ENCODE measurements around the gene CTDSPL.
A peak's percentile ranks its signal among the peaks of the same experiment; 100 is the strongest.

Gene CTDSPL

DNA sequence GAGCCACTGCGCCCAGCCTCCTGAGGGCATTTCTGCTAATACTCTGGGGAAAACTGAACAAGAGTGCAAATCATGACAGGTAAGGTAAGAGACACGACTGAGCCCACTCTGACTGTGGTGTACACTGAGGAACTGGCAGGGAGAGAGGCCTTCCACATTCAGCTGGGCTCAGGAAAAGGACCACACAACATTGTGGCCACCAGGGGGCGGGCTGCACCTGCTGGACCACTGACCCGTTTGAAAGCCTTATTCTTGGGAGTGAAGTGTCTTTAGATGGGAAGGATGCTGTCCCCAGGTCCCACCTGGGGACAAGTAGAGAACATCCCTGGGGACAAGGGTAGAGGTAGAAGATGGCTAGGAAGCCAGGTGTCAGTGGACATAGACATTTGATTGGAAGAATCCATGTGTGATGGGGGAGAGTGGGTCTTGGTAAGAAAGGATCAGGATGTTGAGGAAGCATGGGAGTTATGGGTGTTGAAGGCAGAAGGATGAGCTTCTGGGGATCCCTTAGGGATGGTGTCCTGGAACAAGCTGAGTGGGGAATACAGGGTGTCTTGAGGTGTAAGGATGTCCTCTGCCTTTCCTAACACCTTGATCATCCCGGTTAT, 6.2 kb upstream of the CTDSPL start:
- peak; percentile 87 to 89 for DNase-seq

DNA sequence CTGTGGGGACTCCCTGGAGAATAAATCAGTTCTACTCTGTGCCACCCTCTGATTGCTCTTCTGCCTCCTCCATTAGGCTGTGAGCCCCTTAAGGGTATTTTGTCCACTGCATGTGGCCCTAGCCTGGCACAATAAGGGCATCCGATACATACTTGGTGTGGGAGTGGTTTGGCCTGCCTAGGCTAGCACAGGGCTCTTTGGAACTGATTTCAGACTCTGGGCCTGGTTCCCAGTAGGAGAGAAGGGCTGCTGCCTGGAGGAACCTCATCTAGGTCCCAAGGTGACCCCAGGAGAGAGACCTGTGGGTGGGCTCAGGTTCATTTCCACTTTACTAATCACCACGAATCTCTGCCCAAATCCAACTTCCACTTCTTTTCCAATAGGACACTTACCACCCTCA, 5.3 kb upstream of the CTDSPL start:
- DNase-seq: no peak

DNA sequence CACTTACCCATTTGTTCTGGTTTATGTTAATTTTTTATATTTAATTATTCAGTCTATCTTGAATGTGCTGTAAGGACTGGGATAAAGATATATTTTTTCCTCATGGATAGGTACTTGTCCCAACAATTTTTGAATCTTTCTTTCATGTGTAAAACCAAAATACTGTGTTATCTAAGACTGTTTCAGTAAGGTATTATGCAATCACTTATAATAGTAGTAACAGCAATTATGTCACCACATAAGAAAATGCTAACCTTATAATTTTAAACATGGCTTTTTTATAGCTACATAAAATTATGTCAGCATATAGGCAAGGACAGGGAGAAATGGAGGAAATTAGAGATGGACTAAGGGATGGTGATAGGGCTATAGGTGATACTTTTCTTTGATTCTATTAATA, 2.9 kb upstream of the CTDSPL start:
- no peak for DNase-seq

DNA sequence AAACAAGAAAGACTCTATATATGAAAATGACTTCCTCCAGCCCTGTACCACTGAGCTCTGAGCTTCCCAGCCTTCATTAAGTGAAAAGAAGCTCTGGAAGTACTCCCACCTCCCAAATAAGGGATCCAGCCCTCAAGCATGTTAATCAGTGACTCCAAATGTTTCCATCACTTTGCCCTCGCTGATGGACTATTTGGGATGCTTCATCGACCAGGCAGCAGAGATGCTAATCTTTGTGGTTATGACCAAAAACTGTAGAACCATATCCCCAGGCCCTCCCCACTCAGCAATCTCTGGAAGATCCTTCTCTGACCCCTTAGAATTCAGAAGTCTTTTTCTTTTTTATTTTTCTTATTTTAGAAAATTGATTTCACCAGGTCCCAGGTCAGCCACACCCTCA, 2.3 kb upstream of the CTDSPL start:
- DNase-seq: no peak

DNA sequence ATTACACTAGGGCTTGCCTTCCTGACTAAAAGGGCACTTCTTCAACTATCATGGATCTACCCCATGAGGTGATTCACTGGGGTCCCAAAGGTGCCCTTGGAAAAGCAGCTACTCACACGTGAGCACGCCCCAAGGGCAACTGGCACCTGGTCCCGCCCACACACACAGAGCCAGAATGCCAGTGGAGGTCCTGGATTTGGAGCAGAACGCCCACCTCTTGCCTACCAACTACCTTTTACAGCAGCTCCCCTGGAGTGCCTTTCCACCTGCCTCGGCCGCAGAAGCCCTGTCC, 1.8 kb upstream of the CTDSPL start:
- DNase-seq: no peak

DNA sequence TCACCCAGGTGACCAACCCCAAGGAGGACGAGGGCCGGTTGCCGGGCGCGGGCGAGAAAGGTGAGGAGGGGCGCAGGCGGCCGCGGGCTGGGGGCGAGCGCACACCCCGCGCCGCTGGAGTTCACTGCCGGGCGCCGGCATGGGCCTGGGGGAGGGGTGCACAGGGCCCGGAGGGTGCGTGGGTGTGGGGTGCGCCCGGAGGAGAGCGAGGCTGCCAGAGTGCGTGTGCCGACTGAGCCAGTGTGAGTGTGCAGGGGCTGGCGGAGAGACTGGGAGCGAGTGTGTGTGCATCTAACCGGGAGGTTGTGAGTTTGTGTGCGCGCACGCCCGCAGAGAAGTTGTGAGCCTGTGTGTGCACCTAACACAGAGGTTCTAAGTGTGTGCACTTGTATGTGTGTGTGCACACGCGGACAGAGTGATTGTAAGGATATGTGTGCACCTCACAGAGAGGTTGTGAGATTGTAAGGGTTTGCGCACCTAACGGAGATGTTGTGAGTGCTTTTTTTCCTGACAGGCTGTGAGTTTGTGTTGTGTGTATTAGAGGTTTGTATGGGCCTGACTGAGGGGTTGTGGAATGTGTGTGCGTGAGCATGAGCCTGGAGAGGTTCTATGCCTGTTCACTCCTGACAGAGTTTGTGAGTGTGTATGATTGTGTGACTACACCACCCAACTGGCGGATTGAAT, 681 bp downstream of the CTDSPL start:
- peak; percentile 62 to 71 for DNase-seq

DNA sequence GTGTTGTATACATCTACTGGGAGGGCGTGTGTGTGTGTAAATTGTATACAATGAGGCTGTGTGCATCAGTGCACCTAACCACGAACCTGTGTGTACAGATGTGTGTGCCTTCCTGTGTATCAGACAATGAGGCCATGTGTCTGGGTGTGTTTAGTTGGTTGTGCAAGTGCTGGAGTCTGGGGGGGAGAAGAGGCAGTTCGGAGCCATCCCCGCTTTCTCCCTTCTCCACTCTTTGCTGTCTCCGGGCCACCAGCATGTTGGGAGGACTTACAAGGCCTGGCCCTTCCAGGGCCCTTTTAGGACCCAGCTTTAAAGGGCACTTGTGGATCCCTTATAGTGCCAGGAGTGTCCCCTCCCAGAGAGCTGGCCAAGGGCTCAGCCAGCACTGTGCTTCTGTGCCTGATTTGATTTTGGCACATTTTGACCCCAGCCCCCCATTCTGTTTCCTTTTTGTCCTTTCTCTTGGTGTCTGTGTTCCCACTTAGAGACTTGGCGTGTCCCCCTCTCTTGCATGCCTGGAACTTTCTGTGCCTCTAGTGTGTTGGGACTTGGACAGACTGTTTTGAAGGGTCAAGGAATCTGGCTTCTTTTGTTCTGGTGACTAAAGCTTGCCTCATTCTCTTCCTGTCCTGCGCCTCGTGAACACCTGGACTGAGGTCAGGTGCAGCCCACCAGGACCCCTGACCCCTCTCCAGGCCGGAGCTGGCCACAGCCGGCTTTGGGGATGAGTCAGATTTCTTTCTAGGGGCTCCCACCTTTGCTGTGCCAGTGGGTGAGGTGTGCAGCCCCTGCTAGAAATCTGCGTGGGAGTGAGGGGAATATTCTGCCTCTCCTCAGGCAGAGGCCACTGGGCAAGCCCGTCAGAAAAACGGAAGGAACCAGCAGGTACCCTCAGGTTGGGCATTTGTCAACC, 1.5 kb downstream of the CTDSPL start:
- DNase-seq: no peak

DNA sequence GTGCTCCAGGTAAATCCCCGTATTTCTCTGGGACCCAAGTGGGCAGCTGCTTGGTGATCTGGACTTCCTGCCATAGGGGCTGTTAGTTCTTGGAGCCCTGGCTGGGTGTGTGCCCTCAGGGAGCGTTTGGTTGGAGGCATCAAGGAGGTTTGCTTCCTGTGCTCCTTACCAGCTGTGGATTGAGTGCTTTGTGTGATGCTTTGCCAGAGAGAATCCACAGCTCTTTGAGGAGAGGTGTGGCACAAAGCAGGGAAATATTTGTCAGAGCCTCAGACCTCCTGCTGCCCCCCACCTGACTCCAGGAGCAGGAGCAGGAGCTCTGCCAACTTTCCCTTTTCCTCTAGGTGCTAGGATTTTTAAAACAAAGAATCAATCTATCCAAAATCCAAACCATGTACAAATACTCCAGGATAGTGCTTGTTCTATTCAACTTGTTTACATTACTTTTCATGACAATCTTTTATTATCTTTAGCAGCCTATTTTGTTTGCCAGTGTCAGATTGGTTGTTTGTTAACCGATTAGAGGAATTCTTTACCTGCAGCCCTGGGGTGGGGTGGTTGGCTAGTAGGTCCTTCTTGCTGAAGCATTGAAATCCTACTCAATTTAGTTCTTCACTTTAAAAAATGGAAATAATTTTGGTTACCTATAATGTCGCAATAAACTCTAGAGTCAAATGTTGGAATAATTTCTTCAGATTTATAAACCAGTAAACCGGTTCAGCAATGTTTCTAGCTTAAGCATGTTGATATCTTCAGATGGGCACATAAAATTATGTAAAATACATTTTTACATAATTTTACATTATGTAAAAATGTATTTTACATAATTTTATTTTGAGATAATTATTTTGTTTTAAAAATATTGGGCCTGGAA, 2.5 kb downstream of the CTDSPL start:
- DNase-seq: no peak

DNA sequence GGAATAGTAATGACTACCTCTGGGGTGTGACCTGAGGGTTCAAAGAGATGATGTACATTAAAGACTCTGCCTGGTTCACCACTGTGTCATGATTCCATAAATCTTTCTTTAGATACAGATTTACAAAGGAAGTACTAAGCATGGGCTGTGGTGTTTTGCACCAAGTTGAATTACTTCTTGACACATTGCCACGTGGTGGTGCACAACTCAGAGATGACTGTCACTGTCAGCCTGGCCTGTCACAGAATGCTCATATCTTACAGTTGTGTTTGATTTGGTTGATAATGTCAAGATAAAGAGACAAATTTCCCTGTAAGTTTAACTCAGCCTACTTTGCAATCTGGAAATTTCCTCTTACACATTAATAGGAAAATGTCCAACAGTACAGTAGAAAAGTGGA, 3.2 kb downstream of the CTDSPL start:
- no peak for DNase-seq

DNA sequence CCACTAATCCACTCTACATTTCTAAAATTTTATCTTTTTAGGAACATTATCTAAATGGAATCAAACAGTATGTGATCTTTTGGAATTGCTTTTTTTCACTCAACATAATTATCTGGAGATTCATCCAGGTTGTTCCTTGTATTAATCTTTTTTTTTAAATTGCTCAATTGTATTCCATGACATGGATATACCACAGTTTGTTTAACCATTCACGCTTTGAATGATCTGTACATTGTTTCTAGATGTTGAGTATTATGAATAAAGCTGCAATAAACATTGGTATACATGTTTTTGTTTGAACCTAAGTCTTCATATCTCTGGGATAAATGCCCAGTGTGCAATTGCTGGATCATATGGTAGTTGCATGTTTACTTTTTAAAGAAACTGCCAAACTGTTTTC, 5.5 kb downstream of the CTDSPL start:
- no peak for DNase-seq

DNA sequence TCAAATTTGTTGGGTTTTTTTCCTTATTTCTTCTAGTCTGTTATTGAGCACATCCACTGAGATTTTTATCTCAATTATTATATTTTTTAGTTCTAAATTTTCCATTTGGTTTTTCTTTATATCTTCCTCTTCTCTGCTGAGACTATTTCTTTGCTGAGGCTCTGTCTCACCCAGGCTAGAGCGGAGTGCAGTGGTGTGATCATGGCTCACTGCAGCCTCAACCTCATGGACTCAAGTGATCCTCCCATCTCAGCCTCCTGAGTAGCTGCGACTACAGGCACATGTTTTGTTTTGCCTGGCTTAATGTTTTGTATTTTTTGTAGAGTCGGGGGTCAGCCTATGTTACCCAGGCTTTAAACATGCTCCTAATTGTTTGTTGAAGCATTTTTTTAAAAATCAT, 10.2 kb downstream of the CTDSPL start:
- DNase-seq: no peak

DNA sequence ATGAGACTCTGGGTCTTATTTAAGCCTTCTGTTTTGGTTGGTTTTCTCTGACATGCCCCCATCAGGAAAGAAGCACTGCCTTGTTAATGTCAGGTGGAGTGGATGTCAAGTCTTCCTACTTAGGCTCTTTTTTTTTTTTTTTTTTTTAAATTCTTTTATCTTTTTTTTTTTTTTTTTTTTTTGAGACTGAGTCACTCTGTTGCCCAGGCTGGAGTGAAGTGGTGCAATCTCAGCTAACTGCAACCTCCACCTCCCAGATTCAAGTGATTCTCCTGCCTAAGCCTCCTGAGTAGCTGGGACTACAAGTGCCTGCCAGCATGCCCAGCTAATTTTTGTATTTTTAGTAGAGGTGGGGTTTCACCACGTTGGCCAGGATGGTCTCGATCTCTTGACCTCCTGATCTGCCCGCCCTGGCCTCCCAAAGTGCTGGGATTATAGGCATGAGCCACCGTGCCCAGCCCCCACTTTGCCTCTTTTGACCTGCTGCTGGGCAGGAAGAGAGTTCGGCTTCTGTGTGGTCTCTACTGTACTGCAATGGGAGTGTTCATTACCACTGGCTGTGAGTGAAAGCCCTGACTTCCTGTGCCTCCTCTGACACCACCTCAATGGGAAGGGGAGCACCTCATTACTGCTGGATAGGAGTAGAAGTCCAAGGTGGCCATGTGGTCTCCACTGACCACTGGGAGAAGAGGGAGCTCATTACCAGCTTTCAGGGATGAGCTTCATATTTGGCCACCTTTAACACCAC, 10.9 kb downstream of the CTDSPL start:
- no peak for DNase-seq

DNA sequence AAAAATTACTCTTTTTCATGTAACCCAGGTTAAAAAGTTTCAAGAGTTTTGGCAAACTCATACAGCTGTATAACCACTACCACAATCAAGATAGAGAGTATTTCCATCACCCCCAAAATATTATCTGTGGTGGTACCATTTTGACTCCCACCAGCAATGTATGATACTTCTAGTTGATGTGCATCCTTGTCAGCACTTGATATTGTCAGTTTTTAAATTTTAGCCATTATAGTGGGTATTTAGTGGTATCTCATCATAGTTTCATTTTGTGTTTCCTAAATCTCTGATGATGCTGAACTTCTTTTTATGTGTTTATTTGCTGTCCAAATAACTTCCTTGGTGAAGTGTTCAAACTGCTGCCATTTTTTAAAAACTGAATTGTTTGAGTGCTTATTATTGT, 14.6 kb downstream of the CTDSPL start:
- no peak for DNase-seq

DNA sequence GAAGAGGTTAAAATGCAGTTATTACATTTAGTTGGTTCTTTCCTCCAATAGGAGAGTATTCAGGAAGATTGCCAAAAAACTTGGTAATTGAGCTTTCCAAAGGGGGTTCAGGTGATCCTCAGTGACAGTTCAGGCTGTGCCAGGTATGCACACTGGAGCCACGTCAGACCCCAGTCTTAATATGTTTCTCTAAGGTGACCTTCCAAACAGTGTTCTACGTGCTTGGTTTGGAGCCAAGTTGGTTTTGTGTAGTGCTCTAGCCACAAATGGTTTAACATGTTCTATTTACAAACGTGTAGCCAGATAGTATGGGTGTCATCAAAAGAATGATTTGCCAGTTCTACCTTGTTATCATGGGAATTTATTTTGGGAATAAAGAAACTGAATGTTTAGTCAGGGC, 21.0 kb downstream of the CTDSPL start:
- DNase-seq: no peak

DNA sequence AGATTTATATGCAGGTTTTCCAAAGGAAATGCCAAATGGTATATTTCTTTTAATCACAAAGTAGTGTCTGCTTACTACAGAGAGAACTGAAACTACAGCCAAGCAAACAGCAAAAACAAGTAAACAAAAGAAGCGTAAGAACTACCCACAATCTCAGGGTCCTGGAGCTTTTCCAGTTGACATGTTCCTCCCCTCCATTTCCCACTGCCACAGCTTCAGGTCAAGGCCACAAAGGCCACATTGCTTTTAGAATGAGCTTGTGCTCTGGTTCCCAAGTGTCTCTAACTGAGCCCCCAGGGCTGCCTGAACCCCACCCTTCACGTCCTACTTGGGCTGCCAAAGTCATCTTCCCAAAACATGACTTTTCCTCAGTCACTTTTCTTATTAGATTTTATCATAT, 24.1 kb downstream of the CTDSPL start:
- DNase-seq: no peak

DNA sequence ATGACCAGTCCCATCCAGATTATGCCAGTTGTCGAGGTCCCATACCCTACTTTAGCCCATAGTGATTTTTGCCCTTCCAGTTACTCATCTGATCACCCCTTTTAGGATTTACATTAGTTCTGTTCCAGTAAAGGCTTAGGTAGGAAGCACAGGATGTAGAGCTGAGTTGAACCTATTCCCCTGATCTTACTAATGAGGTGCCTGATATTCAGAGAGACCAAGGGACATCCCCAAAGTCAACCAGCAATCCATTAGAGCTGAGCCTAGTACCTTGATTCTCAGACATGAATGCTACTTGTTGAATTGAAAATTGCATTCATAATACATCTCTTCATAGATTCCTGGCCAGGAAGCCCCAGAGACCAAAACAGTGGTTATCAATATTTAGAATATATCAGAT, 24.7 kb downstream of the CTDSPL start:
- no peak for DNase-seq

DNA sequence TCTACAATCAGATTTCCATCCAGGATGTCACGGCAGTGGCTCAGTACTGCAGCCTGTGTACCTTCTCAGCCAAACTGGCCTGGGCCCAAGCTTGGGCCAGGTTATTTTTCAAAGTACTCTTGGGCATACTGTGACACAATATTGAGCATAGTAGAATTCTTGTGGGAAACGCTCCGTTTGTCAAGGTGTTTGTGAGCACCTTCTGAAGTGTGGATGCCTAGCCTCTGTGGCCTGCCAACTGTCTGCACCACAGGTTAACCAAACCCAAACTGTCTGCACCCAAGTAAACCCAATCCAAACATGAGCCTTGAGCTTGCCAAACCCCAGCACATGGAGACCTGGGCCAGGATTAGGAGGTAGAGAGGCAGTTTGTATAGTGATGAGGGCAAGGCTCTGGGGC, 25.4 kb downstream of the CTDSPL start:
- DNase-seq: no peak

DNA sequence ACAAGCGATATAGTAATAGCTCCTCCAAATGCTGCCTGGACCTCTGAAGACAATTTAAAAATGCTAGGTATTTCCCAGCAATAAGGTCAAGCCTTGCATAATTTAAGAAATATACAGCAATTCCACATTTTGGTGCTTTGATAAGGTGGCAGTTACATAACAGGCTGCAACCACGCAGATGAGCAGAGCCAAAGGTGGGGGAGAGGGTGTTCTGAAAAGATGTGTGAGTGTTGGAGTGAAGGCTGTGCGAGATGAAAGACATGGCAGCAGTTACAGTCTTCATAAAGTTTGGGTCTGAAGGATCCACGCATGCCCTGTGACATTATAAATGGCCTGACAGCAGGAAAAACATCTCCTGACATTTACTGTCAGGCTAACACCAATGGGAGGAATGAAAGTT, 26.1 kb downstream of the CTDSPL start:
- DNase-seq: no peak

DNA sequence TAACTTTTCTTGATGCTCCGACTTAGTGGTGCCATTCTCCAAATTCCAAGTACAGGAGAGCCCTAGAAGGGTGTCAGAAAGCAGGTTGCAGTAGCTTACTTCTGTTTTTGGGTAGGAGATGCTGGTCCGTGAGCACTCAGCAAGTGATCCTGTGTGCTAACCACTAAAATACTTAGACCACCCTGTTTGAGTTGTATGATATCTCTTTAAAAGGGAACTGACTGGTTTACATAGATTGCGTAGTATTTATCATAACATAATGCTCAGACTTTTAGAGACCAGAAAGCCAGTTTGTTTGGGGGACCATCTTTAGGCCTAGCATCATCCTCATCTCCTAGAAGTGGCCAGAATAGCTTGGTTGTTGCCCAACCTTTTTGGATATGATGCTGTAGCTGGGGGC, 26.7 kb downstream of the CTDSPL start:
- DNase-seq: no peak

DNA sequence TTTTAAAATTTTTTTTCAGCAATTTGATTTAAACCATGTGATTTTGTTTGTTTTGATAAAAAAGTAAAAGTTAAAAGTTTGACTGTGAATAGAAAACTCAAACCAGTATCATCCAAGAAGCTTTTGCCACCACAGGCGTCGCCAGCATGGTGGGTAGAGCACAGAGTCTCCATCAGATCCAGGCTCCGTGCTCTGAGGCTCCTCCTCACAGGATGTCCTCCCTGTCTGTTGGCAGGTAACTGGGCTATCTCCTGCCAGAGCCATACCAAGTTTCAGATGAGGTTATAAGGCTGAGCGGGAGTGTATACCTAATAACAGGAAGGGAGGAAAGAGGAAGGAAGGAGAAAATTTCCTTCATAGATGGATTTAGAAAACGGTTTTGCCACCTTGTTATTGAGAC, 28.8 kb downstream of the CTDSPL start:
- no peak for DNase-seq

DNA sequence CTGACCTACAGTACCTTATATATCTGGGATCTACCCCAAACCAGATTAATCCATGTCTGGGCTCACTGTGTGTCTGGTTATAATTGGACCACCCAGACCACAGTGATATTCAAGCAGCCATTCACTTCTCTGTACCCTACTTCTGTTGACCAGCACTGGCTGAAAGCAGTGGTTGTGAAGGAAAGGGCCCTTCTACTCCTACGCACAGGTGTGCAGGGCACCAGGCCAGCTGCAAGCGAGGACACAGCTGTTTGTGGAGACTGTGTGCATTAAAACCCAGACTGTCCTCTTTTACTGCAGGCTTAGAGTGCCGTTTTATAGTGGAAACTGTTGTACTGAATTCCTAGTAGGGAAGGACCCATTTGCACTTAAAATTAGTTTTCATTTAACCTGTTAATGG, 29.5 kb downstream of the CTDSPL start:
- no peak for DNase-seq

DNA sequence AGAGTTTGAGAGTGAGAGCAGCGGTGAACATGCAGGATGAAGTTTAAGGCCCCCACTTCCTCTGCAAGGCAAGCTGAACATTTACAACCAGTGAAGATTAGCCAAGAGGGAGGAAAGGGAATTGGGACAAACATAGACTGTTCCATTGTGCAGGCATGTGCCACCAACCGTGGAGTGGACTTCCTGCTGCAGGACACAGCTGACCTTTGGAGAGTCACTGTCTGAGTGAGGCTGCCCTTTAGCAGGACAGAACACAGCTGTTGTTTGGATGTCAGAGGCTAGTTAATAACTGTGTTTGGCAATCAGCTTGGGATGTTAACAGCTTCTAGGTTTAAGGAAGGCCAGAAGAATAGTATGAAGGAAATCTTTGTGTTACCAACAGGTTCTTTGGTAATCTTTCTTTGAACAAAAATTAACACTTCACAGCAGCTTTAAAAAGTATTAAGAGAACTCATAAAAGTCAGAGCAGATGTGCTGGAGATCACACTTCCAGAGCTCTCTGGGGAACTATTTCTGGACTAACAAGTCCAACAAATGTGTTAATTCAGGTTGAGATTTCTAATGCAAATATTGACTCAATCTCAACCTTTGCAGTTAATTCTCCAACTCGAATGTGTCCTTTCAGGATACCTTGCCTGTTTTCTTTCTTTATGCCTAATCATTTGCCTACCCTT, 31.4 kb downstream of the CTDSPL start:
- DNase-seq: no peak

All from activated T-cell treated with anti-CD3 and anti-CD28 coated beads, Interleukin-2, amount 50 U/mL, for 48 hours (primary cell).